OCI-LY7 (cell line): Measurements from ENCODE around the gene MAGI1.

ENCODE experiments used
- EZH2phosphoT487 ChIP-seq: fragments of 200-600 bp; sonication (generic); IDR thresholded peaks from 2 replicates; pipeline ENCODE4 v1.6.1; 2018; ENCODE audit warnings: low read depth, borderline replicate concordance, mild to moderate bottlenecking, mixed run types, antibody characterized with exemption, low read length, moderate library complexity, mixed read lengths
- TF ChIP-seq, protein P1 (sequence below): fragments of 200-600 bp; sonication (generic); conservative IDR thresholded peaks from 2 replicates; pipeline ENCODE4 v1.5.1; 2014; ENCODE audit warnings: mild to moderate bottlenecking, antibody characterized with exemption, low read length, moderate library complexity, mixed read lengths

DNA sequence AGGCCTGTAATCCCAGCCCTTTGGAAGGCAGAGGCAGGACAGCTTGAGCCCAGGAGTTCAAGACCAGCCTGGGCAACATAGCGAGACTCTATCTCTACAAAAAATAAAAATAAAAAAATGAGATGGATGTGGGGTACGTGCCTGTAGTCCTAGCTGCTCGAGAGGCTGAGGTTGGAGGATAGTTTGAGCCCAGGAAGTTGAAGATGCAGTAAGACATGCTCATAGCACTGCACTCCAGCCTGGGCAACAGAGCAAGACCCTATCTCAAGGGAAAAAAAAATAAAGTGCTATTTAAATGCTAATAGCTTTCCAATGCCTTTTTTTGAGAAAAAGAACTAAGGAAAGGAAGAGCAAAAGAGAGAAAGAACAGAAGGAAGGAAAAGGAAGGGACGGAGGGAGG lies 94.5 kb downstream of the MAGI1 start:
- TF ChIP-seq, protein P1, sequence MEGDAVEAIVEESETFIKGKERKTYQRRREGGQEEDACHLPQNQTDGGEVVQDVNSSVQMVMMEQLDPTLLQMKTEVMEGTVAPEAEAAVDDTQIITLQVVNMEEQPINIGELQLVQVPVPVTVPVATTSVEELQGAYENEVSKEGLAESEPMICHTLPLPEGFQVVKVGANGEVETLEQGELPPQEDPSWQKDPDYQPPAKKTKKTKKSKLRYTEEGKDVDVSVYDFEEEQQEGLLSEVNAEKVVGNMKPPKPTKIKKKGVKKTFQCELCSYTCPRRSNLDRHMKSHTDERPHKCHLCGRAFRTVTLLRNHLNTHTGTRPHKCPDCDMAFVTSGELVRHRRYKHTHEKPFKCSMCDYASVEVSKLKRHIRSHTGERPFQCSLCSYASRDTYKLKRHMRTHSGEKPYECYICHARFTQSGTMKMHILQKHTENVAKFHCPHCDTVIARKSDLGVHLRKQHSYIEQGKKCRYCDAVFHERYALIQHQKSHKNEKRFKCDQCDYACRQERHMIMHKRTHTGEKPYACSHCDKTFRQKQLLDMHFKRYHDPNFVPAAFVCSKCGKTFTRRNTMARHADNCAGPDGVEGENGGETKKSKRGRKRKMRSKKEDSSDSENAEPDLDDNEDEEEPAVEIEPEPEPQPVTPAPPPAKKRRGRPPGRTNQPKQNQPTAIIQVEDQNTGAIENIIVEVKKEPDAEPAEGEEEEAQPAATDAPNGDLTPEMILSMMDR = no peak
- TF ChIP-seq EZH2phosphoT487 = no peak
